Ascending aorta (tissue), 2 donors: ENCODE measurements around the gene CTNND2. TPM values are rescaled to one million over a fixed set of nuclear protein-coding genes. Genes with fewer than 3 reads are reported as not detected.

Experiments
- DNase-seq, 2 donors: peaks; one replicate each; pipeline ENCODE4 v3.0.0-alpha.2; 2019; ENCODE audit warnings: low spot score in 2 of 2
- H3K27ac ChIP-seq, 2 donors: fragments of 200-600 bp; sonication (generic); one replicate each; pipeline ENCODE4 v1.5.1; 2016 to 2017; ENCODE audit warnings: mild to moderate bottlenecking in 1 of 2
- H3K27me3 ChIP-seq: fragments of 200-600 bp; sonication (generic); one replicate; pipeline ENCODE4 v1.5.1; 2017
- H3K36me3 ChIP-seq, 2 donors: fragments of 200-600 bp; sonication (generic); one replicate each; pipeline ENCODE4 v1.5.1; 2016
- H3K4me1 ChIP-seq, 2 donors: fragments of 200-600 bp; sonication (generic); one replicate each; pipeline ENCODE4 v1.5.1; 2016 to 2017; ENCODE audit warnings: mild to moderate bottlenecking in 1 of 2
- H3K4me3 ChIP-seq, 2 donors: fragments of 200-600 bp; sonication (generic); one replicate each; pipeline ENCODE4 v1.5.1; 2016 to 2017; ENCODE audit warnings: mild to moderate bottlenecking in 1 of 2
- H3K9me3 ChIP-seq, 2 donors: fragments of 200-600 bp; sonication (generic); one replicate each; pipeline ENCODE4 v1.5.1; 2016
- intact Hi-C: fragments of 100-400 bp; cut with DNase I; formaldehyde crosslinking; loops from one replicate; pipeline ENCODE4 v1.15.1; 2023
- total RNA-seq: library from RNA; depleted of rRNA; stranded (reverse); fragments of >200 nt; gene quantifications from one replicate; pipeline ENCODE4 v1.1.0, GENCODE V29; 2016
- TF ChIP-seq, protein P1 (sequence below), 3 experiments: fragments of 200-600 bp in 2 of 3; fragments of 450-650 bp in 1 of 3; sonication (generic) in 2 of 3; IDR thresholded peaks; one replicate each; pipeline ENCODE4 v1.5.1; 2016 to 2019; ENCODE audit warnings: antibody characterized with exemption in 3 of 3, mild to moderate bottlenecking in 1 of 3, moderate library complexity in 1 of 3

Gene CTNND2
- total RNA-seq, 1 donor from 2014 or later, result 0.11 TPM

DNA sequence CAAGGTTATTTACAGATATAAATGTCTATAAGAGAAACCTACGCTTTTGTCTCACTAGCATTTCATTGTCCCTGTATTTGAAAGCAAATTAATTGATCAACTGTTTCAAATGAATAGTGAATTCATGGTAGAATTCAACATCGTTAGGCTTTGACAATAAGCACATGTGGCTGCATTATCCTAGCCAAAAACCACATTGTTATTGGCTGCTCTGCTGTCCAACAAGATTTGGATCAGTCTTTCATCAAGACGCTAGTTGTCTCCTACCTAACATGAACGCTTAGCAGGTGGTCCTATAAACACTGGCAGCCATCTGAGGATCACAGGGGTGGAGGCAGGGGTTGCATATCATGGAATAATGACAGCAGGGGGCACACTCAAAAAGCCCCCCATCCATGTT lies 455.0 kb downstream of the CTNND2 start:
- Histone ChIP-seq H3K27ac (no peak overlapping the region), H3K36me3 (no peaks in the 10 kb centered on the region), H3K4me3 (no peak overlapping the region), H3K27me3 (no peaks in the 10 kb centered on the region), H3K9me3 (no peaks in the 10 kb centered on the region), H3K4me1 (no peaks in the 10 kb centered on the region)
- intact Hi-C loops, result no loop called here
- TF ChIP-seq, protein P1, sequence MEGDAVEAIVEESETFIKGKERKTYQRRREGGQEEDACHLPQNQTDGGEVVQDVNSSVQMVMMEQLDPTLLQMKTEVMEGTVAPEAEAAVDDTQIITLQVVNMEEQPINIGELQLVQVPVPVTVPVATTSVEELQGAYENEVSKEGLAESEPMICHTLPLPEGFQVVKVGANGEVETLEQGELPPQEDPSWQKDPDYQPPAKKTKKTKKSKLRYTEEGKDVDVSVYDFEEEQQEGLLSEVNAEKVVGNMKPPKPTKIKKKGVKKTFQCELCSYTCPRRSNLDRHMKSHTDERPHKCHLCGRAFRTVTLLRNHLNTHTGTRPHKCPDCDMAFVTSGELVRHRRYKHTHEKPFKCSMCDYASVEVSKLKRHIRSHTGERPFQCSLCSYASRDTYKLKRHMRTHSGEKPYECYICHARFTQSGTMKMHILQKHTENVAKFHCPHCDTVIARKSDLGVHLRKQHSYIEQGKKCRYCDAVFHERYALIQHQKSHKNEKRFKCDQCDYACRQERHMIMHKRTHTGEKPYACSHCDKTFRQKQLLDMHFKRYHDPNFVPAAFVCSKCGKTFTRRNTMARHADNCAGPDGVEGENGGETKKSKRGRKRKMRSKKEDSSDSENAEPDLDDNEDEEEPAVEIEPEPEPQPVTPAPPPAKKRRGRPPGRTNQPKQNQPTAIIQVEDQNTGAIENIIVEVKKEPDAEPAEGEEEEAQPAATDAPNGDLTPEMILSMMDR (IDR thresholded peaks at IDR 0.05), result no peak
- no peak for DNase-seq

DNA sequence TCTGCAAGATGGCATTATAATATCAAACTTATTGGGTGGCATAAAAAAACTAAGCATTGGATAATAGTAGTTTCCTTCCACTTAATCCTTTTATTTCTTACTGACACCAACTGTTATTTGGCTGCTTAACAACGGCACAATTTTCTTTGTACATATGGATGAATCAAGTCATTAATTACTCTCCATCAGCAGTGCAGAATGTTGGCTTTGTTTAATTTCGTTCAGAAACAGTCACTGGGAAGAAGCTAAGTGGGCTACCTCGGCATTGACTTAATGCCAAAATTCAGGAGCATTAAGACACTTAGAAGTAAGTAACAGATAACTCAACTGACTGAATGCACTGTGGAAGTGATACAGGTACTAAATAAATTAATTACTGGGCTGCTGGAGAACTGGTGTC lies 460.4 kb downstream of the CTNND2 start:
- no peaks in the 10 kb centered on the region for H3K4me1 ChIP-seq
- TF ChIP-seq, protein P1 (IDR thresholded peaks at IDR 0.05), result no peak
- intact Hi-C loops, result no loop called here
- H3K36me3 ChIP-seq, result no peaks in the 10 kb centered on the region
- H3K9me3 ChIP-seq, result no peaks in the 10 kb centered on the region
- DNase-seq, result no peak
- no peak overlapping the region for H3K27ac ChIP-seq
- no peaks in the 10 kb centered on the region for H3K27me3 ChIP-seq
- no peak overlapping the region for H3K4me3 ChIP-seq

DNA sequence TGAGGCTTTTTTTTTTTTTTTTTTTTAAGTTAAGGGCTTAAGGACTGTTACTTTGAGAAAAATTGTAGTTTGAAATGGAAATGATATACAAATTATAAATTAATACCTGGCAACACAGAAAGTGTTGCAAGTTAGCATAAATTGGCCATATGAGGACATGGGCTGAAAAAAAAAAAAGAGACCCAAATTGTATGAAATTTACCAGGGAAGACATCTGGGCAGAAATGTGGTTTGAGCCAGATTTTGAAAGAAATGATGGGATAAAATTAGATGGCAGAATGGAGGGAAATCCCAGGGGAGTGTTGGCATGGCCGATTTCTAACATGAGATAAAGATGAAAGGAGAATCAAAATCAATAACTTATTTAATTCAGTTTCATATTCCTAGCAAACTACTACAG lies 472.1 kb downstream of the CTNND2 start:
- H3K36me3 ChIP-seq, result no peaks in the 10 kb centered on the region
- no peak overlapping the region for H3K27ac ChIP-seq
- no peaks in the 10 kb centered on the region for H3K4me1 ChIP-seq
- H3K27me3 ChIP-seq, result no peaks in the 10 kb centered on the region
- TF ChIP-seq, protein P1 (IDR thresholded peaks at IDR 0.05), result no peak
- DNase-seq, result no peak
- H3K4me3 ChIP-seq, result no peak overlapping the region
- intact Hi-C loops, result no loop called here
- H3K9me3 ChIP-seq, result no peaks in the 10 kb centered on the region

DNA sequence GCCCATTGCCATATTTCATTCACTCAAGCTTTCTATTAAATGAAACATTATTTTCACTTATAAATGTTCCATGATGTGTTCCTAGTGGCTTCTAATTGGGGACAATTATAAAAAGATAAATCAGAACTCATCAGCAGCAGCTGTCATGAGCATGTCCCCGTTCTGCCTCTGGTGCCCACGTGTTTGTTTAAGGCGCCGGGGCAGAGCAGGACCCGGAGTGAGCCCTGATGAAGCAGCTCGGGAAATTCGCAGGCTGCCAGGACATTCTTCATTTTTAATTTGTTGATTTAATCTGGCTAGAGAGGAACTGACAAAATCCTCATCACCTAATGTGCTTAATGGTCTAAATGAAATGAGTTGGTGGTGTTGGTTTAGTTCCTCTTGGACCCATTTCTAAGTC lies 475.0 kb downstream of the CTNND2 start:
- no peaks in the 10 kb centered on the region for H3K36me3 ChIP-seq
- TF ChIP-seq, protein P1 (IDR thresholded peaks at IDR 0.05), result no peak
- no peak overlapping the region for H3K27ac ChIP-seq
- intact Hi-C loops, result no loop called here
- no peaks in the 10 kb centered on the region for H3K9me3 ChIP-seq
- no peak overlapping the region for H3K4me3 ChIP-seq
- no peaks in the 10 kb centered on the region for H3K27me3 ChIP-seq
- H3K4me1 ChIP-seq, result no peaks in the 10 kb centered on the region
- DNase-seq, result no peak

DNA sequence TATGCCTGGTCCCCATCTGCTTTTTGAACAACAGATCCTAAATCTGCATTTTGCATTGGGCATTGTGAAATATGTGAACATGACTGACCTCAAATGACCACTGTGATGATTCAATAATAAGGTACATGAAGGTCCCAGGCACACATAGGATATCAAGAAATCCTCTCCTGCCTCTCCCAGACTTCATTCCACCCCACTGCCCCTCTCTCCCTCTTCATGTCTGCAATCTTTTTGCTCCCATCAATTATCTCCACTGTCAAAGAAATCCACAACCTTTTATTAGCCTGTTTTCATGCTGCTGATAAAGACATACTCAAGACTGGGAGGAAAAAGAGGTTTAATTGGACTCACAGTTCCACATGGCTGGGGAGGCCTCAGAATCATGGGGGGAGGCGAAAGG lies 476.7 kb downstream of the CTNND2 start:
- Histone ChIP-seq H3K4me1 (no peaks in the 10 kb centered on the region), H3K27ac (no peak overlapping the region), H3K36me3 (no peaks in the 10 kb centered on the region), H3K4me3 (no peak overlapping the region), H3K9me3 (no peaks in the 10 kb centered on the region), H3K27me3 (no peaks in the 10 kb centered on the region)
- DNase-seq, result no peak
- TF ChIP-seq, protein P1 (IDR thresholded peaks at IDR 0.05), result no peak
- intact Hi-C loops, result no loop called here

DNA sequence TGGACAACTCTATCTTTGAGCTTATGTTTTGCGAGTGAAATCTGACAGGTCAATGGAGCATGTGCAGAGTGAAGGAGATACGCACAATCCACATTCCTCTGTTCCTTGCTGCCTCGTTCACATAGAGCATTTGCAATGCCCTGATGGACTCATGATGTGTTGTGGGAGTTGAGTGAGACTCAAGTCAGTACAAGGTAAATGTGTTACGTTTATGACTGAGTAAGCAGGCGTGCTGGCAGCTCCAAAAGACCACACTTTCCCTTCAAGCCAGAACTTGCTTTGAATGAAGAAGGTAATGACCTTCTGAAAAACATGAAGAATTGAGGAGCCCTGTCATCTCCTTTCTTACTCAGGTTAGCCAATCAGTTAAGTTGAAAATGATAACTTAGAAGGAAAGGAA lies 477.8 kb downstream of the CTNND2 start:
- no peak overlapping the region for H3K27ac ChIP-seq
- no peaks in the 10 kb centered on the region for H3K4me1 ChIP-seq
- no peaks in the 10 kb centered on the region for H3K9me3 ChIP-seq
- H3K27me3 ChIP-seq, result no peaks in the 10 kb centered on the region
- no peaks in the 10 kb centered on the region for H3K36me3 ChIP-seq
- no peak overlapping the region for H3K4me3 ChIP-seq
- TF ChIP-seq, protein P1 (IDR thresholded peaks at IDR 0.05), result no peak
- intact Hi-C loops, result no loop called here
- no peak for DNase-seq
